ENCODE results near the gene EEF2.

GRCh38 chr19:3979674-3980352, 5.5 kb downstream of the EEF2 start:
- TF ChIP-seq CTCF (conservative IDR thresholded peaks at IDR 0.05; ENCODE audit: low read depth, low read length) (no peak), POLR2A (IDR thresholded peaks at IDR 0.05; ENCODE audit: low read depth, low read length) (no peak), RFX5 (IDR thresholded peaks at IDR 0.05; ENCODE audit: low read depth, low read length) (no peak), SMC3 (IDR thresholded peaks at IDR 0.05; ENCODE audit: low read depth, low read length) (no peak)
